HG02973 (cell line): ENCODE measurements around the gene PSMA7.

Experiments
- ATAC-seq: cut with Tn5 transposase; IDR thresholded peaks from one replicate; pipeline ENCODE4 v1.9.1; 2021; ENCODE audit warnings: moderate library complexity; ENCODE audit not compliant: unreplicated experiment

PSMA7 gene

GRCh38 chr20:62096421-62097380, 46.5 kb downstream of the PSMA7 start:
- ATAC-seq, result no peak

- ATAC-seq, result no peak
Observed at GRCh38 chr20:62089393-62089792, 53.8 kb downstream of the PSMA7 start.

DNA sequence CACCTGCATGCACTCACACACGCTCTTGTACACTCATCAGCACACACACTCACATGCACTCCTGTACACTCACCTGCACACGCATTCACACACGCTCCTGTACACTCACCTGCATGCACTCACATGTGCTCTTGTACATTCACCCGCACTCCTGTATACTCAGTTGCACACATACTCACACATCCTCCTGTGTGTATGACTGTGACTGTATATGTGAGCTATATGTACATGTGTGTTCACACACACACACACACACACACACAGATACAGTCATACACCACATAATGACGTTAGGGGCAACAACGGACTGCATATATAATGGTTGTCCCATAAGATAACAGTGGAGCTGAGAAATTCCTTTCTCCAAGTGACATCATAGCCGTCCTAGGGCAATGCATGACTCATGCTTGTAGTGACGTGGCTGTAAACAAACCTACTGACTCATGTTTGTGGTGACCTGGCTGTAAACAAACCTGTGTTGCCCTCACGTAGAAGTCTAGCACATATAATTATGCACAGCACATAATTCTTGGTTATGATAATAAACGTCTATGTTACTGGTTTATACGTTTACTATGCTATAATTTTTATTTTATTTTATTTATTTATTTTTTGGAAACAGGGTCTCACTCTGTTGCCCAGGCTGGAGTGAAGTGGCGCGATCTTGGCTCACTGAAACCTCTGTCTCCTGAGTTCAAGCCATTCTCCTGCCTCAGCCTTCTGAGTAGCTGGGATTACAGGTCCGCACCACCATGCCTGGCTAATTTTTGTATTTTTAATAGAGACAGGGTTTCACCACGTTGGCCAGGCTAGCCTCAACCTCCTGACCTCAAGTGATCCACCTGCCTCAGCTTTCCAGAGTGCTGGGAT, 54.7 kb downstream of the PSMA7 start:
- ATAC-seq, result no peak

DNA sequence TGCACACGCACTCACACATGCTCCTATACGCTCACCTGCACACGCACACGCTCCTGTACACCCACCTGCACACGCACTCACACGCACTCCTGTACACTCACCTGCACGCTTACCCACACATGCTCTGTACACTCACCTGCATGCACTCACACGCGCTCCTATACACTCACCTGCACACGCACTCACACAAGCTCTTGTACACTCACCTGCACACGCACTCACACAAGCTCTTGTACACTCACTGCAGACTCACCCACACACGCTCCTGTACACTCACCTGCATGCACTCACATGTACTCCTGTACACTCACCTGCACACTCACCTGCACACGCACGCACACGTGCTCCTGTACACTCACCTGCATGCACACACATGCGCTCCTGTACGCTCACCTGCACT, 55.6 kb downstream of the PSMA7 start:
- ATAC-seq, result no peak

- ATAC-seq, result no peak
Observed at GRCh38 chr20:62087227-62087626, 56.0 kb downstream of the PSMA7 start.
